GM19099 (cell line): Measurements from ENCODE around the gene ACTR8.

Experiments
- POLR2A ChIP-seq: IDR thresholded peaks from 3 replicates; pipeline ENCODE4 v1.6.1; 2011; ENCODE audit warnings: low read depth; ENCODE audit not compliant: insufficient read length; ENCODE audit errors: extremely low read depth

Gene ACTR8

DNA sequence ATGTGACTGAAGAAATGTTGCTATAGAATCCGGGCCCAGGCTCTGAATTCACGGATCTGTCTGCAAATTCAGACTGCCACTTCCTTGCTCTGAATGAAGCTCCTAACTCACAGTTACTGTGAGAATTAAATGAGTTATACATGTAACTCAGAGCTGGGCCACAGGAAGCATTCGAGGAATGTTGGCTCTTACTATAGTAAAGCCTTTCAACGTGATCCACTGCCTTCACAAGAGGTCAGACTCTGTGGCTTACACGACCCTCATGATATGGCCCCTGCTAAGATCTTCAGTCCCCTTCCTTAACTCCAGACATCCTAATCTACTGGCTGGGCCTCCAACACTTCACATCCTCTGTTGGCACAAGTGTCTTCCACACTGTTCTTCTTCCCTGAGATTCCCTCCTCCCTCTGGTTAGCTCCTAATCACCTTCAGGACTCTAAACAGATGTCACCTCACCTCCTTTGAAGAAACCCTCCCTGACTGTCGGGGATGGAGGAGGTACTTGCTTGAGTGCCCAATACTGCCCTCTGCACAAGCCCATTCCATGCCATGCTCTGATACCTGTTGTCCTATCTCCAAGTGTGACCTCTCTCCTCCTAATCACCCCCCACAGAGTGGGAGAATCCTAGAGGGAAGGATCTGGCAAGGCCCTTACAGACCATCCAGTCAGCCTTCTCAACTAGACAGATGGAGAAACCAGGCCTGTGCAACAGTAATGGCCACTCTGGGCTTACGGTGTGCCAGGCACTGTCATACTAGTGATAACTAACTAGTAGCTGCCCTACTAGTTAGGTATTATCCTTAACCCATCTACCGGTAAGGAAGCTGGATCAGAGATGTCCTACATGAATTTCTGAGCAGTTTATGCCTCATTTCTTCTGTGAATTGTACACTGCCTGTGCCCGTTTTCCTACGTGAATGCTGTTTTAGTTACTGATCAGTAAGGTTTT is 1.3 kb downstream of the ACTR8 start:
- no peak for TF ChIP-seq POLR2A

DNA sequence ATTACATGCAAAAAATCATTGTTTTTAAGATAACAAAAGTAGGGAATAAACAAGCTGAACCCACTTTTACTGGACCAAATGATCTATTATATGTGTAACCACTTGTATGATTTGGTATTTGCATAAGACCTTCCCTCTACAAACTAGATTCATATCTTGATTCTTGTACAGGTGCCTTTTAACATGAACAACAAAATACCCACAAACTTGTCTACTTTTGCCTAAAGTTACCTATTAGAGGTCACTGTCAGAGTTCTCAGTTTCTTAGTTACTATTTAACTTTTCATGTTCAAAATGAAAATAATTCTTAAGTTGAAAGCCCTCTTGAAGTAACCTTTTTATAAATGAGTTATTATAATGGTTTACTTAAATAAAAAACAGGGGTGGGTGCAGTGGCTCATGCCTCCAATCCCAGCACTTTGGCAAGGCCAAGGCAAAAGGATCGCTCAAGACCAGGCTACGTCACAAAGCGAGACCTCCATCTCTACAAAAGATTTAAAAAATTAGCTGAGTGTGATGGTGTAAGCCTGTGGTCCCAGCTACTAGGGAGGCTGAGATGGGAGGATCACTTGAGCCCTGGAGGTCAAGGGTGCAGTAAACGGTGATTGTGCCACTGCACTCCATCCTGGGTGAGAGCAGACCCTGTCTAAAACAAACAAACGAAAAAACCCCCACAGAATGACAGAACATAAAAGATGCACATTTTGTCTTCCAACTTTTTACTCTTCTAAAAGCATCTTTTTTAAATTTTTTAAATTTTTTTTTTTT is 16.0 kb downstream of the ACTR8 start:
- TF ChIP-seq POLR2A: no peak

DNA sequence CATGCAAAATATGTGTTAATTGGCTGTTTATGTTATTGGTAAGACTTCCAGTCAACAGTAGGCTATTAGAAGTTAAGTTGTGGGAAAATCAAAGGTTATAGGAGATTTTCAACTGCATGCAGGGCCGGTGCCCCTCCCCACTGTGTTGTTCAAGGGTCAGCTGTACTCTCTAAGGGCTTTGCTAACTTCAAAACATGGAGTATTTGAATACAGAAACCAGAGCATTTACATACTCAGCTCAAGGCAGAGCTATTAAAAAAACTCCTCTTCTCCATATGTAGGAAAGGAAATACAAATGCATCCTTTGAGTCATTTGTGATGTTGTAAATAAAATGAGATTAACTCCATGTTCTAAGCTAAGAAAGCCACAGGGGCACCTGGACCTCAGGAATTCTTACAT is 18.8 kb downstream of the ACTR8 start:
- TF ChIP-seq POLR2A: no peak

DNA sequence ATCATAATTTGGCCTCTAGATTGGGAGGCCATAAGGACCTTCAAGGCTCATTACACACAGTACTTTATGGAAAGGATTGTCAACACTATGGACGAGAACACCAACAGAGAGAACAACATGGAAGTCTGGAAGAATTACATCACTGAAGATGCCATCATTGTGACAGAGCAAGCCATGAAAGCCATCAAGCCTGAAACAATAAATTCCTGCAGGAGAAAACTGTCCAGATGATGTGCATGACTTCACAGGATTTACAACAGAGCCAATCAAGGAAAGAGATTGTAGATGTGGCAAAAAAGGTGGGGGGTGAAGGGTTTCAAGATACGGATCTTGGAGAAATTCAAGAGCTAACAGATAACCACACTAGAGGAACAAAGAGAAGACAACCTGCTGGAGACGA is 19.7 kb downstream of the ACTR8 start:
- no peak for TF ChIP-seq POLR2A

DNA sequence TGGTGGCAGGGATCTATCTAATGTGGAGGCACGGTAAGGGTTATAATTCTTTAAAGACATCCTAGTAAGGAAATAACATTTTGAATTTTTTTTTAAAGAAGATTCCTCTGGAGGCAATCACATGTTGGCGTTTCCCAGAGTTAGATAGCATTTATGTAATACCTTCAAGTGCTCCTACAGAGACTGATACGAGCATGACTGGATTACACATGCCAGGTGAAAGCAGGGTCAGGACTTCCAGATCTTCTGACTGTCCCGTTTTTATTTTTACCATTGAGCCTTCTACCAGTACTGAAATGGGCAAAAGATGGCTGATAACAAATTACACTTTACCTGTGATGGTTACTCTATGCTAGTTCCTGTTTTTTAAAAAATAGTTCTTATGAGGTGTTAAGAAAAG is 21.8 kb downstream of the ACTR8 start:
- no peak for TF ChIP-seq POLR2A

DNA sequence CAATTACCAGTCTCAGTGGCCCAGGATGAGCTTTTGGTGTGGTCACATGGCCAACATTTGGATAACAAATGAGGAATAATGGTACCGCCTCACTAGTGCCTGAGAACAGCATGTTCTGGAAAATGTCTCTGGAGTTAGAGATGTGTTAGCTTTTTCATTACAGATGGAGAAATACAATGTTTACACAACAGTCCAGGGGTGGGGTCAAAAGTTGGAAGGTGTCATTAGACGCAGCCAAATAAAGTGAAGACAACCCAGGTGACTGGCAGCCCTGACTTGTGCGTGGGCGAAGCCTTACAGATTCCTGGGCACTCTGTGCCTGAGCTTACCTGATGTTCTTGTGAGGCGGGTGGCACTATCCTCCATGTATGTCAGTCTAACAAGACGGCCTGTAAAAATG is 22.8 kb downstream of the ACTR8 start:
- TF ChIP-seq POLR2A: no peak

DNA sequence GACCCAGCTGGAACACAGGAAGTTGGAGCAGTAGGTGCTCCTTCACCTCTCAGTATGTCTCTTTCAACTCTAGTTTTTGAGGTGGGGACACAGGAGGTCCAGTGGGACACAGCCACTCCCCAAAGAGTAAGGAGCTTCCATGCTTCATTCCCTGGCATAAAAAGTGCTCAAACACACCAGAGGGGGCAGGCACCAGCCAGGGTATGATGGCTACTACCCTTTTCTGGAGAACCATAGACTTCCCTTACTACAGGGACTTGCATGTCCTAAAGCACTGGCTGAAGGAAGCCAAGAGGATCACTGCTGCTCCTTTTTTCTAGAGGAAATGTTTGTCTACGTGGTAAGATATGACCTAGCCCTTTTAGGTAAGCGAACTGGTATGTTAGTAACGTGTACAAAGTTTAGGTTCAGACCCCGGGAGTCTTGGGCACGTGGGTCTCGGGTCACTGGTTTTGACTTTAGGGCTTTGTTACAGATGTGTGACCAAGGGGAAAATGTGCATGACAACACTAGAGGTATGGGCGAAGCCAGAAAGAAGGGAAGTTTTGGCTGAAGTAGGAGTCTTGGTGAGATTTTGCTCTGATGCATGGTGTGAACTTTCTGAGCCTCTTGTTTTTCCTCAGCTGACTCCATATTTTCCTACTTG is 23.7 kb downstream of the ACTR8 start:
- no peak for TF ChIP-seq POLR2A

DNA sequence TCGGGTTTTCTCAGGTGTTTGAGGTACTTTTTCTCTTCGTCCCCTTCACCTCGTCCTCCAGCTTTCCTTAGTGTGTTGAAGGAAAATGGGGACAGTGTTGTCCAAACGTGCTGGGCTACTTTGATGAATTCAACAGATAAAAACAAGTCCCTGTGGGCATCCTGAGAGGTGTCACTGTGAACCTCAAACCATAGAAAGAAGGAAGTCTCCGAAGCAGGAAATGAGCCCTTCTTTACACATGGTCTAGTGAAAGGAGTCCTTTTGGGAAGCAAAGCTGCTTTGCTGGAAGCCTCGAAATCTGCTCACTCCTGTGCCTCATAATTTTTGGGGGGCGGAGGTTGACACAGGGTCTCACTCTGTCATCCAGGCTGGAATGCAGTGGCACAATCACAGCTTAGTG is 25.0 kb downstream of the ACTR8 start:
- no peak for TF ChIP-seq POLR2A

DNA sequence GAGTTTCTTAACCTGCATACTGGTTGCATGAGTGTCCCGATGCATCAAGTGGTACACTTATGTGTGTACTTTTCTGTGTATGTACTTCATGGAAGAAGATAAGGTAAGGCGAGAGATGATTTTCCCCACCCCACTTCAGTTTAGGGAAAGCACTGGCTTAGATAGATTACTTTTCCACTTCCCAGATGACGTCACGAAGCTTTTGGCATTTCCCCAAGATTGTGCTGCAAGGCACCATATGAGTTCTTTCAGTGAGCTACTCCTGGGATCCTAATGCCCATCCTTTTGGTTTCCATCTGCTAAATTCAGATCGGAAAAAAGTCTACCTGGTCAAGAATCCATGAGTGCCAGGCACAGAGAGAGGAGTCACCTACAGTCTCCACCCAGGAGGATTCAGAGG is 31.1 kb downstream of the ACTR8 start:
- TF ChIP-seq POLR2A: no peak

DNA sequence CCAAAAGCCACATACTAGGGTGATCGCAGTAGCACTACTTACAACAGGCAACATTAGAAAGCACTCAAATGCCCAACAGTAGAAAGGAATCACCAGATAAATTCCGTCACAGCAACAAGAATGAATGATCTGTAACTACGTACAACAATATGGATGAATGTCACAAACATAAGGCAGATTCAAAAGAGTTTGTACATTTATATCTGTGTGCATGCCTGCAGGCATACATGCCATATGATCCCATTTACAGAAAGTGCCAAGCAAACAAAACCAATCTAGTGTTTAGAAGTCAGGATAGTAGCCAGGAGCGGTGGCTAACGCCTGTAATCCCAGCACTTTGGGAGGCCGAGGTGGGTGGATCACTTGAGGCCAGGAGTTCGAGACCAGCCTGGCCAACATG is 32.0 kb downstream of the ACTR8 start:
- TF ChIP-seq POLR2A: no peak

DNA sequence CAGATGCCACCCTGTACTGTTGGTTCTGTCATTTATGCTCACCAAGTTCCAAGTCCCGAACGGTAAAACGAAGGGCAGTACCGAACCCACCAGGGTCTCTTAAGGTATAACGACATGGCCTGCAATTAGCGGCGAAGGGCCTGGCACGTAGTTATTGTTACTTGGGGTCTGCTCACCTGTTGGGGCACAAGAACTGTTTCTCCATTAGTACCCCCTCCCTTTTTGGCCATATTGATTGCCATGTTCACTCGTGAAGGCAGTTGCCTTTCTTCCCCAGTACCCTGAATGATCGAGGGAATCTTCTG is 35.1 kb downstream of the ACTR8 start:
- TF ChIP-seq POLR2A: no peak

DNA sequence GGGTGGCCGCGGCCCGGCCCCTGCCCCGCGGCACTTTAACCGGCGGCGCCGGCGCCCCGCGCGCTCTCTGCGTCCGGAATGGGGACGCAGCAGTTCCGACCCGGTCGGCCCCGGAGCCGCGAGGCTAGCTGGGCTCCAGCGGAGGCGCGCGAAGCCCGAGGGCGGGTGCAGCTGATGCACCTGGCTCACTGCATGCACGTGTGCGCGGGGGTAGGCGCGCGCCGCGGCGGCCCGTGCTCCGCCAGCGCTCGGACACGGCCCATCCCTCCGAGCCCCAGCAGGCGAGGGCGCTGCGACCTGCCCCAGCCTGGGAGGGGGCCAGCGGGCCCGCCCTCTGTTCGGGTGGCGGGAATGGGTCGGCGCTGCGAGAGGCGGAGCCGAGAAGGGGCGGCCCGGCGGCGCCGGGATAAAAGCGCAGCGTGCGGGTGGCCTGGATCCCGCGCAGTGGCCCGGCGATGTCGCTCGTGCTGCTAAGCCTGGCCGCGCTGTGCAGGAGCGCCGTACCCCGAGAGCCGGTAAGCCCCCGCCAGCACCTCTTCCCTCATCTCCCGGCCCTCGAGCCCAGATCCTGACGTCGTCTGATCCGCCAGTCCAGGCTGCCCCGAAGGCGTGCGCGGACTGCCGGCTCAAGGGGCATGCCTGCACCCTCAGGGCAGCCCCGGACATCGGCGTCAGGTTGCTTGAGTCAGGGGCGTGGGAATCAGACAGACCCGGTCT is 35.7 kb downstream of the ACTR8 start, which contains the start of the genes CHDH and IL17RB:
Gene CHDH (minus strand): TSS at position 286 of the 717 bp plus-strand sequence. CDS start 22,411 bp downstream, outside the sequence.
Gene IL17RB (plus strand): TSS at position 435 of the 717 bp plus-strand sequence. CDS start 21 bp downstream, at position 456.
- TF ChIP-seq POLR2A: peak; percentile 89

DNA sequence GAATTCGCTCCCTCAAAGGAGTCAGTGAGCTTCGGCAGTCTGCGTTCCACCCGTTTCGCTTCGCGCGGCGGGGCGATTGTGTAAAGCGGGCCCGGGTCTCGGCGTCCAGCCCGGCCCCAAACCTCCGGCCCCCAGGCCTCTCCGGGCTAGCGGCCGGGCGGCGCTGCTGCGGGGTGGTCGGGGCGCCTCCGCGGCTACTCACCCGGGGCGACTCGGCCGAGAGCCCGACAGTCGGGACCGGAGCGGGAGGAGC is 36.1 kb downstream of the ACTR8 start:
- no peak for TF ChIP-seq POLR2A

DNA sequence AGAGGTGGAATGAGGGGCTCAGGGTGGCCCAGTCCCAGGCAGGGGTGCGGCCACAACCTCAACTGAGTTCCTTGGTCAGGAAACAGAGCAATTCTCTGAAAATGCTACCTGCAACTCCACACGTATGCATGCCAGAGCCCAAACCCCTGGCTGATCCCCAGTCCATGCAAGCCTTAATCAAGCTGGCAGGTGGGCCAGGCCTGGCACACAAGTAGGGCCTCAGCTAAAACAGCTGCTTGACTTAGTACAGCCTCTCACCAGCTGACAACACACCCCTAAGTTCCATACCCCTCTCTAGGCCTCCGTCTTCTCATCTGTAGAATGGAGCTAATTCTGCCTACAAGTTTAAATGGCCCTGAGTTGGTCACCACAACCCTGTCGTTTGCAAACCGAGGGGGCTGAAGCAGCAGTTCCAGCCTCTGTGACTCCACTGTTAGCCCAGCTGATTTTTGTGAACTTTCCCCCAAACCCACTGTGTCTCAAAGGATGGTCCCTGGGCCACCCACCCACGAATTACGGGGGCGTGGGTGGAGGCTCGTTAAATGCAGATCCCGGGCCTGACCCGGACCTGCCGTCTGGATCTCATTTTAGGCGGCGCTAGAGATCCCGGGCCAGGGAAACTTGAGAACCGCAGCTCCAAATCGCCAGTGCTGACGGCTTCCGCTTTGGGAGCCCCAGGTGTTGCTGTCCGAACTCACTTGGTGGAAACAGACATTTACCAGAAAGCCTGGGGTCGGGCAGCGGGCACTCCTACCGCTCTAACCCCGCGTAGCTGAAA is 36.7 kb downstream of the ACTR8 start:
- TF ChIP-seq POLR2A: no peak
